Hematopoietic multipotent progenitor cell (in vitro differentiated cells): Measurements from ENCODE around the gene CCDC63. TPM values are rescaled to one million over a fixed set of nuclear protein-coding genes. Genes with fewer than 3 reads are reported as not detected.

Source experiments
- DNase-seq, 3 donors: peaks; one replicate each; pipeline ENCODE4 v3.0.0-alpha.2; 2011 to 2015; ENCODE audit warnings: low read depth in 2 of 3, low spot score in 2 of 3
- total RNA-seq: library from RNA; depleted of rRNA; stranded (reverse); fragments of >200 nt; gene quantifications from one replicate; pipeline ENCODE4 v1.2.3, GENCODE V29; 2012

CCDC63 gene
- total RNA-seq, 1 donor = not detected

DNA sequence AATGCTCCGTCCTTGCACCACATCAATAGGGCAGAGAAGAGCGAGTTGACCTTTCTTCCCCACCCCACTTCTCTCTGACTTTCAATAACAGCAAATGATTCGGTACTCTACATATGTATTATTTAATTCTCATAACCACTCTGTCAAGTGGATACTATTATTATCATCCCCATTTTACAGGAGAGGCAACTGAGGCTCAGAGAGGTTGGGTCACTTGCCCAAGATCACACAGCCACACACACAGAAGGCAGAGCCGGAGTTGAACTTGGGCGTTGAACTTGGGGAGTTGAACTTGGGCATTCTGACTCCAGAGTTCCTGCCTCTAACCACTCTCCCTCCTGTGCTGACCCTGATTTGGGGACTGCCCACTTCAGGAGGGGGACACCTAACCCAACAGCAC, 72.9 kb downstream of the CCDC63 start:
- no peak for DNase-seq

DNA sequence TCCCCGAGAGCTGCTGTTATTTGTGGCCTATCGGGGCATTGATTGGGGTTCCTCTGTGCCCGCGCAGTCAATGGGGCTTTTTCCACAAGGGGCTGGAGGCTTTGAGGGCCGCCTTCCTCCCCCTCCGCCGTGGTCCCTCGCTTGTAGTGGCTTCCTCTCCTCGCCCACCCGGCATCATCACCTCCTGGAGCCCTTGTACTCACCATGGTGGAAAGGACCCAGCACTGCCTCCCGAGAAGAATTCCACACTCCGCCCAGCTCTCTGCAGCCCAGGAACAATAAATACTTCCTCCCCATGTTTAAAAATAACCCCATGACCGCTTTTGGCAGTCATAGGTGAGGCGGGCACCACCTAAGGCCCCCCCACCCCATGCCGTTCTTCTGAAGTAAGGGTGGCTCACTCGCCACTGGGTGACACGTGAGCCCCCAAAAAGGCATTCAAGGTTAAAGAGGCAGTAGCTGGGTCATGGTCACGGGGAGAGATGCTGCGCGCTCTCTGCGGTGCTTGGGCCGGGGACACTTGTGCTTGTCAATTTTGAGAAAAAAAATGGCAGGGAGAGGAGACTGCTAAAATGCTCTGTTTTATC, 73.6 kb downstream of the CCDC63 start, which contains the start of gene MYL2:
Gene MYL2, minus strand, starts transcription at position 256 of the 587 bp plus-strand sequence. Its CDS starts 50 bp downstream, at position 206.
- no peak for DNase-seq

DNA sequence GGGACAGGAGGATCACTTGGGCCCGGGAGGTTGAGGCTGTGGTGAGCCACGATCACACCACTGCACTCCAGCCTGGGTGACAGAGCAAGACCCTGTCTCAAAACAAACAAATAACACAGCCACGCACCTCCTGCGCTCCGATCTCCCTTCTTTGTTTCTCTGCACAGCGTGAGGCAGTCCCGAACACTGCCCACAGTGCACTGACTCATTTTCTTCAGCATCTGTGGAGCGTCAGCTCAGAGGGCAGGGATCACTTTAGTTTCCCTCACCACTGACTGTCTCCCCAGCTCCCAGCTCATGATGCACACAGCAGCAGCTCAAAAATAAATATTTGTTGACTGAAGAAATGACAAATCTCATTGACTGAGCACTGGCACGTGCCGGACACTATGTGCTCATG, 74.5 kb downstream of the CCDC63 start:
- no peak for DNase-seq

DNA sequence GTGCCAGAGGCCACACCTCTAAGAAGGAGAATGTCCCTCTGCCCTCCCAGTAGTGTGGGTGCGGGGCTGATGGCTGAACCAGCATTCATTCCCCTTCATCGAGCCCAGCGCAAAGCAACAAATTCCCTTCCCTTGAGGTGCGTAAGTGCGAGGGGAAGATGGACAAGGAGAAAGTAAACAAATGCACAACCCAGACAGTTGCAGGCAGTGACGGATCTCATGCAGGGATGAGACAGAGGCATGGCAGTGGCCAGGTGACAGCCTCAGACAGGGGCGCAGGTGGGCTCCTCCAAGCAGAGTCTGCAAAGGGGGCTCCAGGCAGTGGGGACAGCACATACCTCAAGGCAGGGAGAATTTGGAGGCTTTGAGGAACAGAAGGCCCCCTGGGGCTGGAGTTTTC, 75.9 kb downstream of the CCDC63 start:
- DNase-seq = no peak

DNA sequence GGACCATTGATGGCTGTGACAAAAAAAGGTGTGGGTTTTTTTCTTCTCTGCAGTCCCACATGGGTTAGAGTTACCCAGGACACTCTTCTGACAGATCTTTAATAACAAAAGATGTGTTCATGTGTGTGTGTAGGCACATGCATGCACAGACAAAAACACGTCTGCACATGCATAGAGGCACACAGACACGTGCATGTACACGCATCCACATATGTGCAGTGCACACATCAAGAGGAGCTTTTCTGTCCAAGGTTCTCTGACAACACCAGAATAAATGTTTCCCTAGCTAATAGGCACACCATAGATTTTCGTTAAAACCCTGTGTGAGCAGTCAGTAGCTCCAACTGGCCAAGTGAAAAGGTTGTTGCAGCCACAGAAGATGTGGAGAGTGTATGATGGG, 76.4 kb downstream of the CCDC63 start:
- no peak for DNase-seq

DNA sequence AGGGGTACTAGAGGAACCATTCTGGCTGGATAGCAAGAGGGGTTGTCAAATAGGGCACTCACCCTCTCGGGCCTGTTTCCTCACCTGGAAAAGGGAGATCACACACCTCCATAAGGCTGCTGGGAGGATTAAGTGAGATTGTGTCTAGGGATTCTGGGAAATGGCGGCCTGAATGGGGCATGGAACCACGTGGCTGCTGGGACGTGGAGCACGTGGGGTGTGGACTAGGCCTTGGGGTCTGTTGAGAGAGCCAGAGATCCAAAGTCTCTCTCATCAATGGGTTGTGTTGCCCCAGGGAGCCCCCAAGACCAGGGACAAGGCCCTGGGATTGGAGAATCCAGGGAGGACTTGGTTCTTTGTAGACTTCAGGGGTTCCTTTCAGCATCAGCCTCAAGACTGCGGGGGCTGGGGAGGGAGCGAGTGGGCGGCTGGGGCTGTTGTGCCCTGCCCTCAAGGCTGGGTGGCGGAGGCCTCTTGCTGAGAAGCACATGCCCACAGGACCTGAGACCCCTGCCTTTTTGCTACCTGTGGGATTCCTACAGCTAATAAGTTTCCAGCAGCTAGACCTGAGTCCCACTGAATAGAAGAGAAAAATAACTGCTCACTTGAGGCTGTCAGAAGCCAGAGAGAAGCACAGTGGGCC, 77.0 kb downstream of the CCDC63 start:
- DNase-seq = no peak

DNA sequence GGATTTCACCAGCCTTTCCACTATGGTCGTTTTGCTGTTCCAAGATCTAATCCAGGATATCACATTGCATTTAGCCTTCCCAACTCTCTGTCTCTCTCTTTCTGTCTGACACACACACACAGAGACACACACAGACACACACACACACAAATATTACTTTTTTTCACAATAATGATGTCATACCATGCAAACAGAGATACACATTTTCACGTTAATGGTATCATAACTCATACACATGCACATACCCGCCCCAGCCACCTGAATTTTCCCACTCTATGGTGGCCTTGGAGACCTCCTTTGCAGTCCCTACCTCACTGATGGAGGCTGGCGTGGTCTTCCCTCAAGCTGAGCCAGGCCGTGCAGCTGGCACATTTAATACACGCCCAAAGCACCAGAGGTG, 80.8 kb downstream of the CCDC63 start:
- no peak for DNase-seq

DNA sequence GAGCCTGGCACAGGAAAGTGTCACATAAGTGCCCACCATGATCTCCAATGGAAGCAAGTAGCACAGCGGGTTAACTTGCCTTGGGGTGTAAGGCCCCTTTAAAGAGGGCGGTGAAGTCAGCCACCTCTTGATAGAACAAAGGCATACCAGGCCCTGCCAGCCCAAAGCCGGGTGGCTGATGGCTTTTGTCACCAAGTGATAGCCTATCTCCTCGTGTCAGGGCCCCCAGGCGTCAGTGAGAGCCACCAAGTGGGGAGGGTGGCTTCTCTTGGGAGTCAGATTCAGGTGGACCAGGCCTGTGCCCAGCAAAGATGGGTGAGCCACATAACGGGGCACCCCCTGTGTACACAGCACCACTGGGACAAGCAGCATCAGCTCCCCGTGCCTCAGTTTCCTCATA, 81.9 kb downstream of the CCDC63 start:
- no peak for DNase-seq

DNA sequence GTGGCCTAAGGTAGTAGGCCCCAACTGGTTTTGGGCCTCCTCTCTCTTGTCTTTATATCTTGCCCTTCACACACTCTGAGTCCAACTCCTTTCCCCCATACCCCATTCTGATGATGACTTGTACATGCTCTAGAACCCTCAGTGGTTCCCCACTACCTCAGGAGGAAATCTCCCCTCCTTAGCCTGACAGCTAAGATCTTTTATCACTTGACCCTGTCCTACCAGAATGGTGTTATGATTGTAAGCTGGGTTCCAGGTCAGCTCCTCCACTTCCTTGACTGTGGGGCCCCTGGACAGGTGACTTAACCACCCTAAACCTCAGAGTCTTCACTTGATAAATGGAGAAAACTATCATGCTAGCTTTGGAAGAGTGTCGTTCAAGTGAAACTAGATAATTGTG, 83.0 kb downstream of the CCDC63 start:
- no peak for DNase-seq

DNA sequence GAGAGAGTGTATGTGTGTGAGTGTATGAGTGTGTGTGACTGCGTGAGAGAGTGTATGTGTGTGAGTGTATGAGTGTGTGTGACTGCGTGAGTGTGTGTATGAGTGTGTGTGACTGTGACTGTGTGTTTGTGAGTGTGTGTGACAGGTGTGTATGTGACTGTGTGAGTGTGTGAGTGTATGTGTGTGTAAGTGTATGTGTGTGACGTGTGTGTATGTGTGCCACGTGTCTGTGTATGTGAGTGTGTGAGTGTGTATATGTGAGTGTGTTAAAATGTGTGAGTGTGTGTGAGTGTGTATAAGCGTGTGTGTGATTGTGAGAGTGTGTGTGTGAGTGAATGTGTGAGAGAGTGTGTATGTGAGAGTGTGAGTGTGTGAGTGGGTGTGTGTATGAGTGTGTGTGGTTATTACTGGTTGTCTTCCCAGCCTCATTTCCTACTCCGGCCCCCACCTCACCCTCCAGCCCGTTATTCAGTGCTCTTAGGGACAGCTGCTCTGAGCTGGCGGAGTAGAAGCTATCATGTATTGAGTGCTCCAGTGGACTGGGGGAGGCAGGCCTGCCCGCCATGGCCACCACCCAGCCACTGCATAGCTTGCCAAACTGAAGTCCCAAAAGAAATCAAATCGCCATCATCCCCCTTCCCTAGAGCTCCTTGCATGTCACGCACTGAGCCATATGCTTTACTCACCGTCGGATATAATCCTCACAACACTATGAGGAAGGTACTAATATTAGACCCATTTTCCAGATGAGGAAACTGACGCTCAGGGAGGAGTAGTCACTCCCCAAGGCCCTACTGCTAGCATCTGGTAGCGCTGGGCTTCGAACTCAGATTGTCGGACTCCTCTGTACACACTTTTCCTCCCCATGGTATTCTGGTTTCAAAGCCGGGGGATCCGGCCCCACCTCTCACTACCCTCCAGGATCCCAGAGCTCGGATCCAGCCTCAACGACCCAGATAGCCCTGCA, 83.8 kb downstream of the CCDC63 start:
- no peak for DNase-seq

DNA sequence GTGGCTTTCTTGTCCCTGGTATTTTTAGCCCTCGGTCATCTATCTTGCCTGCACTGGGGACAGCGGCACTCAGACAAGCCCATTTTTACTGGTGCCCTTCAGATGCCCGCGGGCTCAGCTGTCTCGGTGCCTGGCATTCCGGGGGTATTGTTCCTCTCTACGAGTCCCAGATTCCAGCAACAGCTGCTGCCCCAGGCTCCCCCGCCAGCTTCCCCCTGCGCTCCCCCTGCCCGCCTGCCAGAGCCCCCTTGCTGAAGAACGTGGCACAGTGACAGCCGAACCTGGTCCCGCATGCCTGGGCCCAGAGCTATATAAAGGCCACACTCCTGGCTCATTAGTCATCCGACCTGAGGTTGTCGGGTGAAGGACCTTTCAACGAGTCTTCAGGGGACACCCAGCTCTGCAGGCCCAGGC, 84.5 kb downstream of the CCDC63 start:
- no peak for DNase-seq

DNA sequence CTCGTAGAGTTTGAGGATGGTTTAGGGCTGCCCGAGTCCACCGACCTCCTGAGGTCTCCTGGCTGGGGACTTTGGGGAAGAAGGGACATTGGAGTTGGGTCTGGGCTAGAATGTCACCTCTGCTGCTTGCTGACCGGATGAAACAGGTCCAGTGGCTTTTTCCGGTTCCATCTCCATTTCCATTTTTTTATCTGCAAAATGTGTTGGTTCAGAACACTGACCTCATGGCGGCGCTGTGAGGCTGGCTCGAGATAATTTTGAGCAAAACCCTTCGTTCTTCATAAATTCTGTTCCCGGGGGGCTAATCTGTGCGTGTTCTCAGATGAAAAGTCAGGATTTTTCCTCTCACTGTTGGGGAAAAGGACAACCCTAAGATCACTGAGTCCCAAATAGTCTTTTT, 85.3 kb downstream of the CCDC63 start:
- DNase-seq = no peak

DNA sequence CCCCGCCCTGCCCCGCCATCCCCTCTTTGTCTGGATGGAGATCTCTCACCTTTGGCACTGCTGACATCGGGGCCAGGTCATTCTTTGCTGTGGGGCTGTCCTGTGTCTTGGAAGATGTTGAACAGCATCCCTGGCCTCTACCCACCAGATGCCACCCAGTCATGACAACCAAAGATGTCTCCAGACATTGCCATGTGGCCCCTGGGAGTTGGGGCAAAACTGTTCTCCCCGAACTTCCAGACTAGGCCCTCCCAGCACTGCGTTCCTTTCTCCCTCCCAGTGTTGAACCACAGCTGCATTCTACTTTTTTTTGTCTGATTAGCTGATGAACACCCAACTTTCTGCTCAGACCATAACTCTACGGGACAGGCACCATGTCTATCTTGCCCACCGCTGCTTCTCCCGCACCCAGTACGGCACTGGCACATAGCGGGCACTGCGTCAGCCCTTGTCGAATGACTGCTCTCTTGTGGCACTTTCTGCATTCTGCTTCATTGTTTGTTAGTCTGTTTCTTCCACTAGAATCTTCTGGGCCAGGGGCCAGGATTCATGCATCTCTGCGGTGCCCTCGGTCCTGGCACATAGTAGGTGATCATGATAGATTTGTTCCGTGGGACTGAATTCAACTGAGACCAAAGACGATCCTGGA, 86.7 kb downstream of the CCDC63 start:
- DNase-seq = no peak

DNA sequence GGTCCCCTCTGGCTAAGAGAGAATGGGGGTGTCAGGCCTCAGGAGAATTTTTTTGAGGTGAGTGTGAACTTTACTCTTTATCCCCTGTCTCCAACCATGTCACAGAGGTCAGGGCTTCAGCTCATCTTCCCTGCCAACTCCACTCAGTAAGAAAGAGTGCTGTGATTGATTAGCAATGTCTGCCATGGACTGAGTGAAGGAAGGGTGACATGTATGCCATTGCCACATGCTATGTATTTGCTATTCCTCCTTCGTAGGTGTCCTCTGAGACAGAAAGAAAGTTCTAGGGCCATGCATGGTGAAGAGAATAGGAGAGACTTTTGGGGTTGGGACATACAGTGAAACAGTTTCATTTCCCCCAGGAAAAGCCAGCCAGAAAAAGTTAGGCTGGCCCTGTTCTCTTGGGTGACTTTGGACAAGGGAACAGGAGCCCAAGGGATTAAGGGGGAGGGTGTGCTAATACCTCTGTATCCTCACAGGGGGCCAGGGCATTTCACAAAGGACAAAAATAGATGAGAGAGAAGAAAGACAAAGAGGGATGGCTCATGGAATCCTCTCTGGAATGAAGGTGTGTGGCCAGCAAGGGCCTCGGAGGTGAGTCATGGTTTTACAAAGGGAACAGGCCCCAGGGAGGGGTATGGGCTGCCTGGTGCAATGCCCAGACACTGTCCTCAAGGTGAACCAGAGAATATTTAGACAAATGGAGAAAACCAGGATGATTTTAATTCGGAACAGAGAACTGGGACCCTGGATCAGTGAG, 87.5 kb downstream of the CCDC63 start:
- no peak for DNase-seq

DNA sequence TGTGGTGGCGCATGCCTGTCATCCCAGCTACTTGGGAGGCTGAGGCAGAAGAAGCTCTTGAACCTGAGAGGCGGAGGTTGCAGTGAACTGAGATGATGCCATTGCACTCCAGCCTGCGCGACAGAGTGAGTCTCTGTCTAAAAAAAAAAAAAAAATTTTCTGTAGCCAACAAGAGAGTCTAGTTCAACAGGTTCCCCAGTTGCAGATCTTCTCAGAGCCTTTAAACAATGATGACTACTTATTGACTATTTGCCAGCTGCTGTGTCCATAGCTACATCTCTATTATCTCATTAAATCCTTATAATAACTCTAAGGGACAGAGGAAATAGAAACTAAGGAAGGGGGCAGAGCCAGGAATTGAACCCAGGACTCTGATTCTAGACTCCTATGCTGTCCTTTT, 88.8 kb downstream of the CCDC63 start:
- DNase-seq = no peak

DNA sequence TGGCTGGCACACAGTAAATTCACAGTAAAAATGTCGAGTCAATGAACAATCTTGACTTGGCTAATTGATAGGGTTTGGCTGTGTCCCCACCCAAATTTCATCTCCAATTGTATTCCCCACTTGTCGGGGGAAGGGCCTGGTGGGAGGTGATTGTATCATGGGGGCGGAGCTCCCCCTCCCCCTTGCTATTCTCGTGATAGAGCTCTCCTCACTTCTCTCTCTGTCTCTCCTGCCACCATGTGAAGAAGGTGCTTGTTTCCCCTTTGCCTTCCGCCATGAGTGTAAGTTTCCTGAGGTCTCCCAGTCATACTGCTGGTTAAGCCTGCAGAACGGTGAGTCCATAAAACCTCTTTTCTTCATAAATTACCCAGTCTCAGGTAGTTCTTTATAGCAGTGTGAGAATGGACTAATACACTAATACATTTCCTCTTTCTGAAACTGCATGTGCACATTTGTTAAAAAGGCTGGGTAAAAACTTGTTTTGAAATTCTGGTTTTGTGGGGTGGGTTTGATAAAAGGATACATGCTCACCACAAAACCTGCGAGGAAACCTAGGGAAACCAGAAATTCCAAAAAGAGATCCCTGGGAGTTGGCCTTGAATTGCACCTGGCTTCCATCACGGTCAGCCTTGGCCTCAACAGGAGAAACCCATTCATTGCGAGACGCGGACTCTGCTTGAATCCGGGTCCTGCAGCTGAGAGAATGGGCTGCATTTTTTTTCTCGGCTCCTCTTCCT, 89.7 kb downstream of the CCDC63 start:
- peak in 1 of 3 donors; percentile 3 for DNase-seq

DNA sequence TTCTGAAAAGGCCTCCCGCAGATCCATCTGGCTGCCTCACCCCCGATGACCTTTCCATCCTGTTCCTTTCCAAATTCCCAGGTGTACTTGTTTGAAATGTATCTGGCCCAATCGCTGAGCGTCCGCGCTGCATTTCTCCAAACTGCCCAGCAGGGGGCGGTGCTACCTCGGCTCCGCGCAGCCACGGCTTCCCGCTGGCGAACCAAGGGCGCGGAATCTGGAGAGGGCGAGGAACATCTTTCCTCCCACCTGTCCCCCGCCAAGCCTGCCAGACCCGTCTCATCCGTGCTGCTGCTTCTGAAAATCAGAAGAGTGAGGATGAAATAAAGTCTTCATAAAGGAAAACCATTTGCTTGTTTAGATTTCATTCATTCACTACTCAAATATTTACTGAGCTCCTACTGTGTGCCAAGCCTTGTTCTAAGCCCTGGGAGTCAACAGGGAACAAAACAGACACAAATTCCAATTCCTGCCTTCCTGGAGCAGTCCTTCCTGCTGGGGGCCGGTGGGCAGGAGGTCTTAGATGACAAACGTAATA, 90.4 kb downstream of the CCDC63 start:
- DNase-seq = peak; percentile 40 to 52 (median 45)

DNA sequence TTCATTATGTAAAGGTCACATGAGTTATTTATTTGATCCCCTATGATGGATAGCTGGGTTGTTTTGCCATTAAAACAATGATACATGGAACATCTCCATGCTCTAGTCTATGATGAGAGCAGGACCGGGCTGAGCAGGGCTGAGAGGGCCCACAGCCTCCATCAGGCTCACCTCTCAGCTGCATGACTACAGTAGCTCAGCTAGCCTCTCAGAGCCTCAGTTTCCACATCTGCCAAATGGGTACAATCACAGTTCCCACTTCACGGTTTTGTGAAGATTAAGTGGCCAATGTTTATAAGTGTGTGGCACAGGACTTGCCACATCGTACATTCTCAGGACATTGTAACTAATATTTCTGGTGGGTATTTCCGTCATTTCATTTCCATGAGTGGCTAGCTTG, 93.5 kb downstream of the CCDC63 start:
- DNase-seq = no peak

DNA sequence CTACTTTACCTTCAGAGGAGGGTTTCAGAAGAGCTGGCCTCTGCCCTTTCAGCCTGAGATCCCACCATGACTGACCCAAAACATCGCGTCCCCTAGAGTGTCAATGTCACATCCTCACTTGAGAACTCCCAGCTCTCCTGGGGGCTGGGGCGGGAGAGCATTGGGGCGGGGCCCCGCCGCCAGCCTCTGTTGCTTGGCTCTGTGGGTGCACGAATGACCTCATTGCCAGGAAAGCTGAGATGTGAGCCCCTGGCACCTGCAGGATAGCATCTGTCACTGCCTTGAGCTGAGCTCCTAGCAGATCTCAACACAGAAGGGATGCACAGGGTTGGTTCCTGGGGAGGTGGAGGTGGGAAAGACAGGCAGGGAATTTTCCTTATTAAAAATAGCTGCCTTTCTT, 94.1 kb downstream of the CCDC63 start:
- DNase-seq = no peak
